HG03097 (cell line): Measurements from ENCODE around the gene FAM161B.
A peak's percentile ranks its signal among the peaks of the same experiment; 100 is the strongest.
"Not testable (repeated sequence)": the region's sequence is repeated elsewhere in the genome, so short reads cannot be mapped to it uniquely, and the experiment has no call there.

Experiments used
- ATAC-seq: cut with Tn5 transposase; IDR thresholded peaks from one replicate; pipeline ENCODE4 v1.9.1; 2021; ENCODE audit not compliant: unreplicated experiment, low FRiP score

The FAM161B gene

GRCh38 chr14:73944432-73945158, 5.3 kb downstream of the FAM161B start:
- no peak for ATAC-seq

- ATAC-seq = no peak
Observed at GRCh38 chr14:73943083-73943482, 6.8 kb downstream of the FAM161B start.

GRCh38 chr14:73942180-73942579, 7.7 kb downstream of the FAM161B start:
- ATAC-seq = no peak

- ATAC-seq = no peak
Observed at GRCh38 chr14:73937012-73937411, 12.9 kb downstream of the FAM161B start.

- ATAC-seq = no peak
Observed at GRCh38 chr14:73936548-73936947, 13.3 kb downstream of the FAM161B start.

- ATAC-seq = no peak
Observed at GRCh38 chr14:73935666-73936065, 14.2 kb downstream of the FAM161B start.

- no peak for ATAC-seq
Observed at GRCh38 chr14:73924337-73924736, 25.6 kb downstream of the FAM161B start.

GRCh38 chr14:73919457-73919856, 30.4 kb downstream of the FAM161B start:
- not testable (repeated sequence) for ATAC-seq

- no peak for ATAC-seq
Observed at GRCh38 chr14:73916324-73916723, 33.6 kb downstream of the FAM161B start.

GRCh38 chr14:73913256-73913655, 36.6 kb downstream of the FAM161B start:
- no peak for ATAC-seq

GRCh38 chr14:73909681-73910080, 40.2 kb downstream of the FAM161B start:
- ATAC-seq = no peak

GRCh38 chr14:73903028-73903427, 46.9 kb downstream of the FAM161B start:
- no peak for ATAC-seq

GRCh38 chr14:73896521-73896920, 53.4 kb downstream of the FAM161B start:
- ATAC-seq = no peak

GRCh38 chr14:73895939-73896338, 54.0 kb downstream of the FAM161B start:
- no peak for ATAC-seq

GRCh38 chr14:73894180-73894687, 55.7 kb downstream of the FAM161B start:
- ATAC-seq = not testable (repeated sequence)

GRCh38 chr14:73889376-73889775, 60.5 kb downstream of the FAM161B start:
- ATAC-seq = no peak

GRCh38 chr14:73888971-73889370, 60.9 kb downstream of the FAM161B start:
- ATAC-seq = no peak

- no peak for ATAC-seq
Observed at GRCh38 chr14:73888460-73888725, 61.5 kb downstream of the FAM161B start.

GRCh38 chr14:73887694-73888459, 62.0 kb downstream of the FAM161B start:
- no peak for ATAC-seq

- no peak for ATAC-seq
Observed at GRCh38 chr14:73887318-73887616, 62.6 kb downstream of the FAM161B start.

- peak; percentile 94 for ATAC-seq
Observed at GRCh38 chr14:73886449-73887317, 63.2 kb downstream of the FAM161B start, which contains the start of gene ZNF410. Gene ZNF410, plus strand, starts transcription at chr14:73886859. Its CDS starts 5,317 bp downstream, at chr14:73892176.
